SK-N-SH (cell line): ENCODE data around the gene SECISBP2L.

Experiments used
- CTCF ChIP-seq: fragments of 200-600 bp; sonication (generic); IDR thresholded peaks from 2 replicates; pipeline ENCODE4 v1.6.1; 2017; ENCODE audit warnings: antibody characterized with exemption, mild to moderate bottlenecking, moderate library complexity
- EZH2phosphoT487 ChIP-seq: fragments of 200-600 bp; sonication (generic); IDR thresholded peaks from 2 replicates; pipeline ENCODE4 v1.6.1; 2017; ENCODE audit warnings: low read depth, mixed run types, mild to moderate bottlenecking, antibody characterized with exemption, moderate library complexity, borderline replicate concordance
- GABPA ChIP-seq: IDR thresholded peaks from 2 replicates; pipeline ENCODE4 v1.4.0; 2012; ENCODE audit warnings: low read depth, mild to moderate bottlenecking
- MXI1 ChIP-seq: IDR thresholded peaks from 2 replicates; pipeline ENCODE4 v1.6.1; 2012; ENCODE audit warnings: mild to moderate bottlenecking, low read depth, low read length, improper control_type of control experiment
- POLR2AphosphoS5 ChIP-seq: IDR thresholded peaks from 2 replicates; pipeline ENCODE4 v1.6.1; 2012; ENCODE audit warnings: low read depth, low read length
- TCF12 ChIP-seq: IDR thresholded peaks from 2 replicates; pipeline ENCODE4 v1.4.0; 2012
- YY1 ChIP-seq: IDR thresholded peaks from 2 replicates; pipeline ENCODE4 v1.4.0; 2012; ENCODE audit warnings: low read depth, mild to moderate bottlenecking
- TF ChIP-seq, protein P1 (sequence below): IDR thresholded peaks from 2 replicates; pipeline ENCODE4 v1.4.0; 2012; ENCODE audit warnings: low read depth
- TF ChIP-seq, protein P2 (sequence below): fragments of 150-350 bp; IDR thresholded peaks from 2 replicates; pipeline ENCODE4 v1.6.1; 2016; ENCODE audit warnings: mild to moderate bottlenecking, low read depth, low read length

DNA sequence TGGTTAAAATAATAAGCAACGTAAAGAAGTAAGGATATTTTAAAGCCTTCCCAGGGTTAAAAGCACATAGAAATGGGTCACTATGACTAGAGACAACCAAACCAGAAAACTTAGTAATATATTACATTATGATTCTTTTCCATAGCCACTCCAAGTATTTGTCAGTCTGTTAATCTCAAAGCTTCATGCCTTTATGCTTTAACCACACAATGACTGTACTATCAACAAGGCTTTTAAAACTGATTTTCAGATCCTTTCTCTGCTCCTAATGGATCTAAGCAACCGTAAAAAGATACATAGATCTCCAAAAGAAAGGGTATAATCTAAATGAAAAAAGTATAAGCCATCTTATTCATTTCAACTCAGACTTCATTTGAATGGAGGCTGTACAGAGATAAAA is 14.4 kb downstream of the SECISBP2L start:
- TF ChIP-seq MXI1 (no peak), CTCF (no peak), EZH2phosphoT487 (no peak), YY1 (no peak), POLR2AphosphoS5 (no peak), GABPA (no peak), TCF12 (no peak)
- TF ChIP-seq, protein P1, sequence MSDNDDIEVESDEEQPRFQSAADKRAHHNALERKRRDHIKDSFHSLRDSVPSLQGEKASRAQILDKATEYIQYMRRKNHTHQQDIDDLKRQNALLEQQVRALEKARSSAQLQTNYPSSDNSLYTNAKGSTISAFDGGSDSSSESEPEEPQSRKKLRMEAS, result no peak
- TF ChIP-seq, protein P2, sequence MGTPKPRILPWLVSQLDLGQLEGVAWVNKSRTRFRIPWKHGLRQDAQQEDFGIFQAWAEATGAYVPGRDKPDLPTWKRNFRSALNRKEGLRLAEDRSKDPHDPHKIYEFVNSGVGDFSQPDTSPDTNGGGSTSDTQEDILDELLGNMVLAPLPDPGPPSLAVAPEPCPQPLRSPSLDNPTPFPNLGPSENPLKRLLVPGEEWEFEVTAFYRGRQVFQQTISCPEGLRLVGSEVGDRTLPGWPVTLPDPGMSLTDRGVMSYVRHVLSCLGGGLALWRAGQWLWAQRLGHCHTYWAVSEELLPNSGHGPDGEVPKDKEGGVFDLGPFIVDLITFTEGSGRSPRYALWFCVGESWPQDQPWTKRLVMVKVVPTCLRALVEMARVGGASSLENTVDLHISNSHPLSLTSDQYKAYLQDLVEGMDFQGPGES, result no peak
